DMS153 treated with DMSO at 0.1 percent for 48 hours (cell line): ENCODE data around the gene CEP63.
A peak's percentile ranks its signal among the peaks of the same experiment; 100 is the strongest.

Experiments
- DNase-seq: peaks from one replicate; lab custom pipeline; 2025; ENCODE audit not compliant: unreplicated experiment; lab: John Stamatoyannopoulos, UW

Gene CEP63

GRCh38 chr3:134466331-134466730 is 19.5 kb upstream of the CEP63 start:
- no peak for DNase-seq

GRCh38 chr3:134468519-134468918 is 17.3 kb upstream of the CEP63 start:
- no peak for DNase-seq

DNA sequence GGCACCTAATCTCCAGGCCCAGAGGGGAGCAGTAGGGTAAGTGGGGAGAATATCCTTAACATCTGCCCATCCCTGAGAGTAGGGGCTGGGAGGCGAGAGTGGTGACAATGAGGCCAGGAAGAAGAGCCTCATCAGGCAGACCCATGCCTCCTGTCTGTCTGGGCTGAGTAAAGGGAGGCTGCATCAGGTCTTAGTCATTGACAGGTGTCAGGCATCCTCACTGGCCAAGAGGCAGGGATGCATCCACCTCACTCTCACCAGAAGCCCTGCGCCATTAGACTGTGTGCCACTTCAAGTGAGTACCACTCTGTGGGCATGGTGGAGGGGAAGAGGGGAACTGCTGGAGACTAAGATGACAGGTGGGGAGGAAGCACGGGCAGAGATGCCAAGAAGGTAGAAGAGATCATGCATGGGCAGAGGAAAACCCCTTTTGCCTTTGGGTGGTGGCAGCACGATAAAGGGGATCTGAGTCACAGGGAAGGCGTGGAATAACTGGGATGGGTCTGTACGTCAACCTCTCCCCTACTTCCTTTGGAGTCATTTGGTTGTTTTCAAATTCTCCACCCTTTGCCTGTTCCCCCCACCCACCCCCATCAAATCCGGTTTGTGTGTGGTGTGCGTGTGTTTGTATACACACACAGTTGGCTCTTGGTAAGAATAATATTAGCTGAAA is 14.2 kb upstream of the CEP63 start:
- DNase-seq: no peak

- DNase-seq: no peak
Observed at GRCh38 chr3:134472831-134473230, 13.0 kb upstream of the CEP63 start.

DNA sequence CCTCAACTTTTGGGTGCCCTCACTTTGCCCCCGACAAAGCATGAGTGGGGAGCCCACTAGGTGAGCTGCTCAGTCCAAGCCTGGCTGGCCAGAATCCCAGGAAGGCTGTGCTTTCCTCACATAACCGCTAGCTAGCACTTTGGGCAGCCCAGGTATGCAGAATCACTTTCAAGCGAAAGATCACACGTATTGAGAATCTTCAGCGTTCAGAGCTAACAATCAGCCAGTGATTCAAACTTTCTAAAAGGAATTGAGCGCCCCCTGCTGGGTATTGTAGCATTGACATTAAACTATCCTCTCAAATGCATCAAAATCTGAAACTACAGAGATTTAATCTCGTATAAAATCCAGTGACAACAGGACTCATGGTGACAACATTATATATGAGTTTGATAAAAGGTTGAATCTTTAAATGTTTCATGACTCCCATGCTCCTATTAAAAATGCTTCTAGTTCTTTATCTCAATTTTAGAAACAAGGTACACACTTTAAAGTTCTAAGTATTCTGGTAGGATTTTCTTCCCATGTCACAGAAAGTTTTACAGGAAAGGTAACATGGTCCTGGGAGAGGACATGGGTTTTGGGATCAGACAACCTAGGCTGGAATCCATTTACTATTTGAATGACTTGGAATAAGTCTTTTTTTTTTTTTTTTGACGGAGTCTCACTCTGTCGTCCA is 11.8 kb upstream of the CEP63 start:
- DNase-seq: peak; percentile 39

GRCh38 chr3:134474956-134475355 is 10.9 kb upstream of the CEP63 start:
- no peak for DNase-seq

DNA sequence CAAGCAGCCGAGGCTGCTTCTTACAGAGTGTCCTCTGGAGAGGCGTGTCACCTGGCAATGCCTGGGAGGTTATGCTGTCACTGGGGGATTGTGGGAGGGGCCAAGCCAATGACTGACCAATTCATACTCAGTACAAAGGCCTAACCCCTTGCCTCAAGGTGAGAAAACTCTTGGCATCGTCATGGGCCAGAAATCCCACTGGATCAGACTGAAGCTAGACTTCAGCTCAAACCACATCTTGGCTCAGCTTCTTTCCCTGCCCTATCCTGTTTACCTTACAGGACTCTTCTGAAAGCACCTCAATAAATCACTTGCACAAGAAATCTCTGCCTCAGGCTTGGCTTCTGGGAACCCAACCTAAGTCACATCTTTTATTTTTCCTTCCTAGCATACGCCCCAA is 9.6 kb upstream of the CEP63 start:
- no peak for DNase-seq

DNA sequence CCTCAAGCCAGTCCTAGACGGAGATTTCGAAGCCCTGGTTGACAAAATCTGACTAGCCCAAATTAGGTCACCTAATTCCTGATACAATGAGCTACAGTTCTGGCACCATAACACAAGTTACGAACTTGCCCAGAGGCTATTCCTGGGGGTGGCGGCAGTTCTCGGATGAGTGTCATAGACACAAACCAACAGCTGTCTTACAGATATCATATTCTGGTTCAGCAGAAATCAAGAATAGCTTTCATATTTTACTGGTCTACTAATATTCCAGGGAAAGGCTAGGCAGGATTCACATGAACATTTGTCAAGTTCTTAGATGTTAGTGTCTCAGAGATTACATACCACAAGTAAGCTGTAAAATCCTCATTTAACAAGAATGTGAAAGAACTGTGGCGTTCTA is 8.9 kb upstream of the CEP63 start:
- DNase-seq: no peak

GRCh38 chr3:134477938-134478337 is 7.9 kb upstream of the CEP63 start:
- DNase-seq: no peak

GRCh38 chr3:134480546-134480945 is 5.3 kb upstream of the CEP63 start:
- DNase-seq: no peak

GRCh38 chr3:134481166-134481565 is 4.7 kb upstream of the CEP63 start:
- DNase-seq: no peak

GRCh38 chr3:134482622-134483021 is 3.2 kb upstream of the CEP63 start:
- DNase-seq: no peak

DNA sequence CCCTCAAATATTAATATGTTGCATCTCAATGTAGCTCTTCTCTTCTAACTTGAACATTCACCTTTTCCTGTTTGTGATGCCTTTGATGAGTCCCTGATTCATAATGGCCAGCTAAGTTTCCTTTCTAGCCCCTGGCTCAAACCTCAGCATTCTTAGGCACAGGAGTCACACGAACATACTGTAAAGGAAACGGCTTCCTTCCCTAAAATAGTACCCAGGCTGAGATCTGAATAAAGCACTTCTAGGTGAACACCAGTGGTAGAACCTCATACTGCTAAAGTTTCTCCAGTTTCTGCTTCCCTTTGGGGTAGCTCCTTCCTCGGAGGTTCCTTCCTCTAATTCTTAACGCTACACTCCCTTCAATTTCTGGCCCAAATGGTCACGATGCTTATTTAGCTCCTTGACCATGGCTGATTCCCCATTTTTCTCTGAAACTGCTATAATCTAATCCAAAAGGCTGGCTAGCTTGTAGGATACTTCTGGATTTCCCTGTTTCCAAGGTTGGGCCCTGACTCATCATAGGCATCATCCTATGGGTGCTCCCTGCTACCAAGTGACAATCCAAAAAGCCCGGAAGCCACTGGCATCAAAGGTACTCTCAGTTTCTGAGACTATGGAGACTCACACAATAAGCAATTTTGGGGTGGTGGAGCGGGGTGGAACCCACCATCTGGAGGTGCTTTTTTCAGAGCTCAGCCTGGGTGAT is 2.5 kb upstream of the CEP63 start:
- DNase-seq: no peak

- DNase-seq: no peak
Observed at GRCh38 chr3:134485075-134485717, 661 bp upstream of the CEP63 start.

DNA sequence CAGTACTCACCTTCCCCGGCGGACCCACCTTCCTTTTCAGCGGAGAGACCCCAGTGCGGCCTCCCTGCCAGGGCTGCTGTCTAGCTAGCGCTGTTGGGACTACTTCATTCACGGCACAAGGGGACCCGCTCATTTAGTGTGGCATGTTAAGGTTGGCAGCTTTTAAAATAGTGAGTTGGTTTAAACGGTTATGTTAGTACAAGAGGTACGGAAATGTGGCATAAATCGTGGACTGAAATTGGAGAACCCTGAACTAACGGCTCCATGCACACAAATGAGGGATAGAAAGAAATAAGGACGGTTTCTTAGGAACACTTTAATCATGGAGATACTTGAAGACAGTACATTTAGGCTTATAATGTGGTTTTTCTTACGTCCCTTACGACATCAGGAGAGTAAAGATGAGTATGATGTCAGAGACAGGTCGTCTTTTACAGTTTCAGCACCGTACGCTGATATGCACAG is 752 bp downstream of the CEP63 start:
- DNase-seq: no peak

GRCh38 chr3:134487406-134487805 is 1.5 kb downstream of the CEP63 start:
- DNase-seq: no peak

- no peak for DNase-seq
Observed at GRCh38 chr3:134494495-134494894, 8.6 kb downstream of the CEP63 start.

- DNase-seq: no peak
Observed at GRCh38 chr3:134495980-134496379, 10.1 kb downstream of the CEP63 start.

GRCh38 chr3:134496471-134497071 is 10.7 kb downstream of the CEP63 start:
- DNase-seq: no peak

DNA sequence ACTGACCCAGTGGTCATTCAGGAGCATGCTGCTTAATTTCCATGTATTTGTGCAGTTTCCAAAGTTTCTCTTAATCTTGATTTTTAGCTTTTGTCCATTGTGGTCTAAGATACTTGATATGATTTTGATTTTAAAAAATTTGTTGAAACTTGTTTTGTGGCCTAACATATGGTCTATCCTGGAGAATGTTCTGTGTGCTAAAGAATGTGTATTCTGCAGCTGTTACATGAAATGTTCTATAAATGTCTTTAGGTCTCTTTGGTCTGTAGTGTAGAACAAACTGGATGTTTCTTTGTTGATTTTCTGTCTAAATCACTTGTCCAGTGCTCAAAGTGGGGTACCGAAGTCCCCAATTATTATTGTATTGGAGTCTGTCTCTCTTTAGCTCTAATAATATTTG is 17.4 kb downstream of the CEP63 start:
- no peak for DNase-seq

DNA sequence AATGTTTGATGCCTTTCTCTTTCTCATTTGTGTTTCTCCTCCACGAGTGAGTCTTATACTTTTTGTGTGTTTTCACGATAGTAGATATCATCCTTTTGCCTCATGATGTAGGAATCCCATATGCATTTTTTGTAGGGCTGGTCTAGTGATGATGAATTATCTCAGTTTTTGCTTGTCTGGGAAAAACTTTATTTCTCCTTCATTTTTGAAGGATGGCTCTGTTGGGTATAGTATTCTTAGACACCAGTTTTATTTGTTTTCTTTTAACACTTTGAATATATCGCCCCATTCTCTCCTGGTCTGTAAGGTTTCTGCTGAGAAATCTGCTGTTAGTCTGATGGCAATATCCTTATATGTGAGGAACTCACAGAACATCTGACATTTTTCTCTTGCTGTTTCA is 18.3 kb downstream of the CEP63 start:
- no peak for DNase-seq
